ENCODE results near the gene AGAP1.

Gene AGAP1

DNA sequence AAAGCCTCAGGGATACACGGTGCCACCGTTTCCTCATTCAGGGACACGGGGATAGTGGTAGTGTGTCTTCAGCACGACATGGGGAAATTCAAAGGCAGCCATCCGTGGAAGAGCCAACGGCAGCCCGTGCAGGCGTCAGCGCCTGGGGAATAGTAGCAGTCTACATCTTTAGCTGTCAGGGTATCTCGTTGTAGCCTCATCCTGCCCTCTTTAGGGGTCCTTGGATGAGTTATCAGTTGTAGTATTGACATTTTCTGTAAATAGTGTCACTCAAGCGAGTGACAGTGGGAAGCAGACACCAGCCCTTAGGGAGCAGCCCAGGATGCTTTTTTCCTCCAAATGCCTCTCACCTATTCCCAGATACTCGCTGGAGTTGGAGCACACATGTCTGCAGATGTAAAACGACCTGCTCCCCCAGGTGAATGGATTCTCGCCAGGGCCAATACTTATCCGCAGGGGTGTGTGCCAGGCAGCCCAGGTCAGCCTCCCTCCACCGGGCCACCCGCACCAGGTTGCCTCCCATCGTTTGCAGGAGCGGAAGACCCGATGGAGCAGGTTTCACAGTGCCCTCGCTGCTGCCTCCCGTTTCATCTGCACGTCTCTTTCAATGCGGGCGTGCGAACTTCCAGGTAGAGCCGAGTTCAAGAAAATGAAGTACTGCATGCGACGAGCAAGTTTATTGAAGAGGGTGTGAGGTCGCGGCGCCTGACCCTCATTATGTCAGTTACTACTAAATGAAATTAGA lies 41.0 kb downstream of the AGAP1 start:
- DNase-seq = no peak

DNA sequence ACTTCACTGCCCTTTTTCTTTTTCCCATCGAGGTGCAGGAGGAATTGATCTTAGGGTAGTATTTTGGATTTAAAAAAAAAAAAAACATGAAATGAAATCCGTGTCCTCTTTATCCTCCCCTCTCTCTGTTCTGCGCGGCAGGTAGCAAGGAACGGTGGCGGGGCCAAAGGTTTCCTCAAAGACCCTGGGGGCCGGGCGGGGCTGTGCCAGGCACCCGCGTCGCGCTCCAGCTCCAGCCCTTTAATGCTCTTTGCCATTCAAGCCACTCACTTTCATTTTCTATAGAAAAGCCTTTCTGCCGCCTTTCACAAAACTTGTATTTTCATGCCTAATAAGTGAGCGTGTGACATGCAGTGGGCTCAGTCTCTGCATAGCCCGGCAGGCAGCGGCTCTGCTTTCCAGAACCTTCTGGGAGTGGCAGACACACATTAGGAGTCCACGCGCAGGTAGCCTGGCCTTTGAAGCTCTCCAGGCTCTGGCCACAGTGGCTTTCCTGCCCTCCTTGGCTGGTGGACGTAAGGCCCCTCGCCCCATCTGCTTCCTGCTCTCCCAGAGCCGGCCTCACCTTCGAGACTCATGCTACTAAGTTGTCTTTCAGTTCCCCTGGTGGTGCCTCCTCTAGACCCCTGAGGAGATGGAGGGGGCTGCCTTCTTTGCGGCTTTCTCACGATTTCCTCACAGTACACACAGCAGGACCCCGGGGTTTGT lies 41.7 kb downstream of the AGAP1 start:
- no peak for DNase-seq

DNA sequence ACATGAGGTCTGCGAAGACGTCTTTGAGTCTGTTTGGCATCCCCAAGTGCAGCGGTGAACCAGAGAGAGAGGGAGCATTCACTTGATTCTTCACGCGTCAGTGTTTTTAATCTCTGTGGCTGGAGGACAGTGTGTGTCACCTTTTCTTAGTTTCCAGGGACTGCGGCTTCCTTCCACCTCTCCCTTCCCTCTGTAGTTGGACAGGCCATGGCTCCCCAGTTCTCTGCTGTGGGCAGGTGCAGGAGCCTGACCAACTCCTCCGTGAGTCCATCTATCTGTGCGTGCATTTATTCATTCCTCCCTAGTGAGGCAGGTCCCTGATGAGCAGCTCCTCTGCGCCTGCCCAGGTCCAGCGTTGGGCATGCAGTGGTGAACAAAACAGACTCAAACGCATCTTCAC lies 42.9 kb downstream of the AGAP1 start:
- no peak for DNase-seq

DNA sequence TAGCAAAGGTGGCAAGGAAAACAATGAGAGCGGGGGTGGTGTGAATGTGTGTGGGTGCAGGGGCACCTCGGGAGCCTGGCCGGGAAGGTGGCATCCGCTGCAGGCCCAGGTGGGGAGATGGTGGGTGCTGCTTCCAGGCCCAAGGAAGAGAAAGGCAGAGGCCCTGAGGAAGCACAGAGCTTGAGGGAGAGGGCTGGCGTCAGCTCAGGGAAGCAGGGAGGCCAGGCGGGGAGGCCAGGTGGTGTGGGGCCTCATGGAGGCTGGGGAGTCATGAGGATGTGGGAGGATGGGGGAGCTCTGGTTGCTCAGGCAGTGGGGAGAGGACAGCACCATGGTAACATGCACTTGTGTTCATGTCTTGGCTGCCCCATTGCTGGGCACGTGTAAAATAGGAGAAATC lies 43.3 kb downstream of the AGAP1 start:
- no peak for DNase-seq

DNA sequence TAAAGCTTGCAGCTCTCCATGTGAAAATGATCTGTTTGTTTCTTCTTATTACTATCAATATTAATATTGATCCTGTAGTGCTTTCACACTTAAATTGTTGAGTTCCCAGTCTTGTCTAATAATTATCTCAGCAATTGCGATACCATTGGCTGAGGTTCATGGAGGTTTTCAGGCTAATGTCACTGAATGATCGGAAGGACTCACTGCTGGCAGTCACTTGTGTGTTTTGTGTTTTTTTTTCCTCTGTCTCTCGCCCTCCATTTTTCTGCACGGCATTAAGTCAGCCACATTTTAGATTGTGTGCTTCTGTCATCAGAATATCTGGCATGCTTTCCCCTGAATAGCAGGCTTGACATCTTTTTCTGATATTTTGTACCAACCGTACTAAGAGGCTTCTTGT lies 43.7 kb downstream of the AGAP1 start:
- no peak for DNase-seq

DNA sequence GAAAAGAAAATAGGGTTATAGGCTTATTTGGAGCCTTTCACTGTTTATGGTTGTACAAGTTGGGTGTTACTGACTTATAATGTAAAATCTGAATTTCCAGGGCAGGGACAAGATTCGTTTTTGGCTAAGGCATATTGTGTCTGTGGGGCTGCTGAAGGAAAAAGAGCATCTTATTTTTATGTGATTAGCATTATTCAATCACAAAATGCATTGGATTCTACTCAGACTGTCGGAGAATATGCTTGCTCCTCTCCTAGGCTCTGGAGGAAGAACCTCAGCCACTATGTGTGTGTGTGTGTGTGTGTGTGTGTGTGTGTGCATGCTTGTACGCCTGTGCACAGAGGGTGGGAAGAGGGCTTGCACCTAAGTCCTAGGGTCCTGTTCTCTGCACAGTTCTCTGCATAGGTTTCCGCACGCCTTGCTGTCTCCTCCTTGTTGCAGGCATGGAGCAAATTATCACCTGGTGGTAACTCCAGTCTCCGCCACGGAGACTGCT lies 44.3 kb downstream of the AGAP1 start:
- no peak for DNase-seq

DNA sequence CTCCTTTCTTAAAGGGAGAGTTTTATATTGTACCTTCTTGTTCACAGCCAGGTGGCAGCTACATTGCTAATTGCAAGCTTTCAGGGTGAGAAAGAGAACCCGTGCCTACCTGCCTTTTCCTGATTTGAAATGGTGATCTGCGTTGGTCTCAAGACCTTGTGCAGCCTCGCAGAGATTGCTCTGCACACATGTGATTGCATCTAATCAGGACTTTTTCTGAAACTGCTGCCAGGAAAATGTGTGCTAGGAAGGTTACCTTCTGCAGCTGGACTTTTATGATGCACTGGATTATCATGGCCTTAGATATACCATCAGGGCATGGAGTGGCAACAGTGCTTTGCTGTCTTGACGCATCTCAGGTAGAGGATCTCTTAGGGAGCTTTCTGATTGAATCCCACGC lies 45.1 kb downstream of the AGAP1 start:
- DNase-seq = no peak

DNA sequence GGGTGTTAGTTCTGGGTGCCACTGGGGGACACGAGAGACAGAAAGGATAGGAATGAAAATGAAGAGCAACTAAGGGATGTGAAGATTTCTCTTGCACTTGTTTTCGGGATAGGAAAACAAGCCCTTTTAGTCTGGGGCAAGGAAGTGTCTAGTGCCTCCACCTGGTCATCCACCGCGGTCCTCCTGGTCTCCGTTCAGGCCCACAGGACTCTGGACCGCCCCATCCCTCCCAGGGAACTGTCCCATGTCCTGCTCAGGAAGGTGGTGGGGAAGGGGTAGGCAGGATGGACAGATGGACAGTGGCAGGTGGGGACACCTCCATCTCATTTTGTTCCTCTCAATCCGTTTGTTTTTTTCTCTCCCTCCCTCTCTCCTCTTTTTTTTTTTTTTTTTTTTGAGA lies 45.9 kb downstream of the AGAP1 start:
- no peak for DNase-seq

DNA sequence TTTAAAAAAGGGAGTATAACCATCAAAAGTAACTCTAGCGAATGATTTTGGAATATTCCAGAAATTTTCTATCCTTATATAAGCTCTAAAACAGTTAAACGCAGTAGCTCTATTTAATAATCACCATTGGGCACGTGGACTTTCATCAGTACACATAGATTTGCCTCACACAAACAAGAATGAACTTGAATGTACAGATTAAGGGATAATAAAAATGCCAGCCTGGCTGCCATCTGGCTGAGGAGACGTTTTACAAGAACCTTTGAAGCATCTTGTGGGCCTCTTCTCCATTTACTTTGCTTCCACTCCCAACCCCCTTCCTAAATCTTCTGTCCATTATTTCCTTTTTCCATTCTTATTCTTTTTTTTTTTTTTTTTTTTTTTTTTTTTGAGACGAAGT lies 47.2 kb downstream of the AGAP1 start:
- no peak for DNase-seq

DNA sequence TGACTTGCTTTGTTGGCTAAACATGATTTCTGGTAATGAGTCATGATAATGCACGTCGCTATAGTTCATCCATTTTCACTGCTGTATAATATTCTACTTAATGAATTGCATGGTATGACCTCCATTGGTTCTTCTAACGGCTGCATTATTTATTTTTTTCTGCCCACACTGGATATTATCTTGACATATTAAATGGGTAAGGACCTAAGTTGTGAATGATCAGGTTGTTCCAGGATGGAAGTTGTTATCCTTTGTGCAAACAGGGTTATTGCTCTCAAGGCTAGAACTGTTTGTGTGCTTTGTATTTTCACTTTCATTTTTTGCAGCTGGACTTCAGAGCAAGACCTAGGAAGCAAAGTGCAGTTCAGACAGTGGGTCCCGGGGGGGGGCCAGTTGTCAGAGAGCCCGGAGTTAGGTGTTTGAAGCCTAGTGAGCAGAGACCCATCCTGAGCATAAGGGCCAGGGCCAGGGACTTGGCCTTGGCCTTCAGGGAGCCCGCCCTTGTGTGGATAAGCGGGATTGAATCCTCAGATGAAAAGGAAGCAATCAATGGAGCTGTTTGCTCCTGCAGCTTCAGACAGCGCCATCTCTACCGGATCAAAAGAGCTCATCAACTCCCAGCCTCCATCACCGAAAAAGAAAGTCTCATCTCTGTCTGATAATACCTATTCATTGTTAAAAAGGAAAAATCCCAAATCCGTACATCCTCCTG lies 48.2 kb downstream of the AGAP1 start:
- DNase-seq = no peak

DNA sequence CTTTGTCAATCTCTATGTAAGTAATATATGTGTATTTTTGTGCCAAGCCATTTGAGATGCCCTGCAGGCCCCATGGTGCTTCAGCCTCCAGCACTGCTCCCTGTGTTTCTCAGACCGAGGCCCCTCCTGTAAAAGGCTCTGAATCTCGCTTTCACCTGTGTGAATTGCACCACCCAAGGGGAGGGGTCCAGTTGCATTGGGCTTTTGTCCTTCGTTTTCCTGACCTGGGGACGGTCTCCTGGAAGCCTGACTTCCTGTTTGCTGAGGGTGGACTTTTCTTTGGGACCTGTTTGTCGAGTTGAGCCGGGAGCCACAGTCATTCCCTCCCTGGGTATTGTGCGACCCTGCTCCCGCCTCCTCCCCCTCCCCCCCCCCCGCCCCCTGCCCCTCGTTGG lies 48.9 kb downstream of the AGAP1 start:
- no peak for DNase-seq

DNA sequence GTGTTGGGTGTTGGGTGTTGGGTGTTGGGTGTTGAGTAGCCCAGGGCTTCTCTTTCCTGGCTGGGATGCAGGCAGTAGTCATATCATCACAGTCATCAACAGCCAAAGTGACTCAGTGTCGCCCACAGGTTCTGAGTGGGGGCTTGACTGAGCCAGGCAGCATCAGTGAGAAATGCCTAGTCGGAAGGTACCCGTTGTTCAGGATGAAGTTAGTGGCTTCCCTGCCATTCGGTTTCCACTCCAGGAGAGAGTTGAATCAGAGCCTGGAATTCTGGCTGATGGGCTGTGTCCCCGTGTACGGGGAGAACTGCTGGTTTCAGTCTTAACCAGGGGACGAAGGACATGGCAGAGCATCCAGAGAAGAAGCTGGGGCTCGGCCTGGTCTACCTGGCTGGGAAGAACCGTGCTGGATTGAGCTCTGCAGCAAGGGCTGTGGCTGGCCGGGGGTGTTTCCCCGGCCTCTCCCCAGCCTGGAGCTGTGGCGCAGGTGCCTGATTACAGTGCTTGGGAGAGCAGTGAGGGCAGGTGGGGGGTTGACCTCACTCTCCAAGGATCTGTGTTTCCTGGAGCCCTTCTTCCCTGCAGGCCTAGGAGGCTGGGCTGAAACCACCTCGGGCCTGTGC lies 49.4 kb downstream of the AGAP1 start:
- DNase-seq = no peak

DNA sequence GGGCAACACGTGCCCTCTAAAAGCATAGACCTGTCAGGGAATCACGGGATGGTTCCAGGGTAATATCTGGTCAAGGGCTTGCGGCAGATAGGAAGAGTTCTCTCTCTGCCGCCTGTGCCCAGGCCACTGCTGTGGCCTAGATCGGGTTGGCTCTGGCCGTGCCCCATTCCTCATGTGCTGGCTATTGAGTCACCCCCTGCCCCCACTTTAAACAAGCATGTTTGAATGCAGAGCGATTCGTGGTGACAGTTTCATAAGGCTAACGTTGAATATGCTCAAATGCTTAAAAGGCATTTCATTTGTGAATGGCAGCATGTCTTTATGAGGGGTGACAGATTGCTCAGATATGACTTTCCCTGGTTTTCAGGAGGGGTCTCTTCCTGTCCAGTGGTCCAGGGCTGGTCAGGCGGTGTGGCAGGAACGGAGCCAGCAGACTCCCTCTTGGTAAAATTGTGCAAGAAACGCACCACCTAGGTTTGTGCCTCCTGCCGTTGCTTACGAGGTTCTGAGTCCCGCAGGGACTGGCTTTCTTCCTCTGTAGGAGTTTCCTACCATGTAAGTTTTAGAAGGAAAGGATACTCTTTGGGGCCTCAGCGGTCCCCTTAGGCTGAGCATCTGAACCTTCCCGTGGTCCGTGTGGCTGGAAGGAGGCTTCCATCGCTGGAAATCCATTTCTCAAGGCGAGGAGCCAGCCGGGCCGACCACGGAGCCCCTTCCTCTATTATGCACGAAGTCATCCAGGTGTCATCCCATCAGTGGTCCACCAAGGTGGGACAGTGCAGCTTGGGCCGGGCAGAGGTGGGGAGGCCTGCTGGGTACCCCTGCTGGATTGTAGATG lies 50.2 kb downstream of the AGAP1 start:
- DNase-seq = no peak

DNA sequence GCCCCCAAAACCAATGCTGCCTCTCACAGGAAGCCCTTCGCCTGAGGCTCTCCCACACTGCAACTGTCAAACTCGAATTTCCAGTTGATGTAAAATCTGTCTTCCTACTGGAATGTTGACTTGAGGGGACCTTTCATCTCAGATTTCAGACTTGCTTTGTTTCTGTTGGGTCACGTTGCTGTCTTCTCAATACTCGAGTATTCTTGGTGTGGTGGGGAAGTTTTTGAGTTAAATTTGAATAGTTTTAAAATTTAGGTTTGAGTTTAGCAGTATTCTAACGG lies 50.8 kb downstream of the AGAP1 start:
- DNase-seq = no peak

DNA sequence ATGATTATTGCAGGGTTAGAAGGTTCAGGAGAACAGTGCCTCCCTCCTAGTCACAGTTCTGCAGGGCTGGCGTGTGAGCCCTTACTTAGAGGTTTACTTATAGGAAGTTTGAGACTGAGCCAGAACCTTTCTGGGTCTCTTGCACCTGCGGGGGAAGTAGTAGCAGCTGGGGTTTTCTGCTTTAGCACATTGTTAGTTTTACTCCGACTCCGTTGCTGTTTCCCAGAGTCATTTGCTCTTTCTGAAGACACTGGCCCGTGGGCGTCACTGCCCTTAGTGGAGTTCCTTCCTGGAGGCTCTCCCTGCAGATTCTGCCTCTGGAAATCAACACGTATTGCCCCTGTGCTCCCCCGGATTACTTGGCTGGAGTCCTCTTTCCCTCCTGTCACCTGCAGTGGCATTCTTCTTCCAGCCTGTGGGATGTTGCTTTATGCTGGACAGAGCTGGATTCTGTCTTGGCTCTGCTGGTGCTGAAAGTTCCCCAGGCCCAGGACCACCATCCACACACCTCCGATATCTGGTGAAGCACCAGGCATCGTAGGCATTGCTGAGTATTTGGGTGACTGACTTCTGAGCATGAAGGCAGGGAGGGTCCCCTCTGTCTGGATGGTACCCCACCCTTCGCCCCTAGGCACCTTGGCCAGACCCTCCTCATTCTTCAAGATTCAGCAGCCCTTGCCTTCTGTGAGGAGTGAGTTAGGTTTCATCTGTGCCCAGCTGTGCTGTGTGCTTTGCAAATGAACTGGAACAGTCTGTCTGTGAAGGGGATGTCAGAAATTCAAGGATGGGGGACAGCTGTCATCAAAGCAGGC lies 51.7 kb downstream of the AGAP1 start:
- DNase-seq = no peak

DNA sequence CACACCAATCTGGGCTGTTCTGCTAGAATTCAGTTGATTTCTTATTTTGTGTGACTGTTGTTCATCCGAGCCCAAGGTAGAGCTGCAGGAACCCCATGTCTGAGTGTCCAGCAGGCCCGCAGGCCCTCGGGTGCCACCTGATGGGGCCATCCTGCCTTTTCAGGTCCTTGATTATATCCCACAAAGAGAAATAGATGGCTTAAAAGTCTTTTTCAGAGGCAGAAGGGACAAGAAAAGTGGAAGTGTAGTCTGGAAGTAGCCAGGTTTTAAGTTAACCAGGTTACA lies 52.2 kb downstream of the AGAP1 start:
- DNase-seq = no peak

DNA sequence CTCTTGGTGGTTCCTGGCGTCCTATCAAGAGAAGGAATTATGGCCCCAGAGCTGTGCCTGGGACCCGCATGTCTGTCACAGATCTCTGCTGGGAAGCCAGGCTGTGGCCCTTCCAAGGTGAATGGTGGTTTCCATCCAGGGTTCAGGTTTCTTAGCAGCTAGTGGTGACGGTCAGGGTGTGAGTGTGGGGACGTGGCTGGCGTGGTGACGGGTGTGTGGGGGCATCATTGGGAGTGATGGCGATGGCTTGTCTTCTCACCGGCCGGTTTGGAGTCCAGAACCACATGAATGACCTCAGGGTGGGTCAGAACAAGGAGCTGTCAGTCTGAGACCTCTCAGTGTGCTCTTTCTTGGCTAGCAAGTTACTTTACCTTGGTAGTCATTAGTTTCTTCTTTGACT lies 52.6 kb downstream of the AGAP1 start:
- no peak for DNase-seq

DNA sequence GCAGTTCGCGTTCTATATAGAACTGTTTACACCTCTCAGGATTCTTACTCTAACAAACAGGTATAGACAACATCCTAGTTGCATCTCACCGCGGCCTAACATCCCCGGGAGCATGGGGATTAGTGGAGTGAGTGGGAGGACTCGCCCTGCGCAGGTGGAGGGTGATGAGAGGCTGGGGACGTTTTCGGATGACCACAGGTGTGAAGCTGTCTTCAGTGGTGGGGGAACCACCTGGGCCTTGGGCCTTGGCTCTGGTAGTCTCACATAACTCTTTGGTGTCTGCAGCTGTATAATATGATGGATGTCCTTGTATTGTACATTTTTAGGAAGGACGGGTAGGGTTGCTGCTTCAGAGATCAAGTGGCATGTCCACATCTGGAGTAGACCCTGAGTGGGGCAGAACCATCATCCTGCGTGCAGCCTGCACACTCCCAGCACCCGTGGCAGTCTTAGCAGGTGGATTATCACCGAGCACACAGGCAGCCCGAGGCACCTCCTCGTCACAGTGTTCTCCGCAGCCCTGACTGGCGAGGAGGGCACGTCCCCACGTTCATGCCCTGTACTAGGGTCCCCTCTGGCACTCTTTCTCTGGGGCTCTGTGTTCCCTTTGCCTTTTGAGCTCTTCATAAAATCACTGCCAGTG lies 56.0 kb downstream of the AGAP1 start:
- DNase-seq = no peak

DNA sequence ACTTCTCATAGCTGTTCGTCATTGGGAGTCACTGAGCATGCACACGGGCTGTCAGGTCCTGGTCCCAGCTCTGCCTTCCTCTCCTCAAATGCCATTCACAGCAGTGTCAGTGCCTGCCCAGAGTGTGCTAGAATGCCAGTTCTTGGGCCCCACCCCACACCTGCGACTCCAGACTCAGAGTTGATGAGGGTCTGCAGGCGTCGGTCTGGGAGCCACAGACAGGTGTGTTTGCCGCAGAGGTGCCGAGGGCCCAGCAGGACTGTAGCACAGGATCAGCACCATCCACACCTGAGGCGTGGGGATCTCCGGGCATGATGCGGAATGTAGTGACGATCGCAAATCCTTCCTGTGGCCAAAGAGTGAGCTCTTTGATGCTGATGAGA lies 56.5 kb downstream of the AGAP1 start:
- no peak for DNase-seq

DNA sequence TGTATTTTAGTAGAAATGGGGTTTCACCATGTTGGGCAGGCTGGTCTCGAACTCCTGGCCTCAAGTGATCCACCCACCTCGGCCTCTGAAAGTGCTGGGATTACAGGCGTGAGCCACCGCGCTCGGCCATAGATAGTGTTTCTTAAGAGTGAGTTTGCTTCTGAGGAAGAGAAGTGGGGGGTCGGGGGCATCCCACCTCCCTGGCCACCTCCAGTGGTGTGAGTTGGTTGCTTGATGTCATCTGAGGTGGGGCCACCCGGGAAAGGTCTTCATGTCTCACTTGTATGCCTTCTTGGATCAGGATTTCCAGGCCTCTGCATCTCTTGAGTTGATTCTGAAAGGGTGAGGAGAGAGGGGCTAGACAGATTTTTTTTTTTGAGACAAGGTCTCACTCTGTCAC lies 57.1 kb downstream of the AGAP1 start:
- no peak for DNase-seq

DNA sequence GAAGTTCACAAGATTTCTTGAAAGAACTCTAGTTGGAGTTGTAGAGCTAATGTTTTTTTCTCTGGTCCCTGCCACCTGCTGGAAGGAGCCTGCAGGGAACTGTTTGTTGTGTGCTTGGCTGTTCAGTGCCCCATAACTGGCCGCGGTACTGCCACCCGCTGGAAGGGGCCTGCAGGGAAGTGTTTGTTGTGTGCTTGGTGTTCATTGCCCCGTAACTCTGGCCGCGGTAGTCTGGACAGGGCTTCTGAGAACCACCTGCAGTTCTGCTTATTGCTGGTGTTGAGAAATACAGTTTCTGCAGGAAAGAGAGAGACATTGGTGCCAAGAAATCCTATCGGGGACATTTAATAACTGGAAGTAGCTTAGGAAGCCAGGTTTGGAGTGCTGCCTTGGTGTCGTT lies 58.1 kb downstream of the AGAP1 start:
- DNase-seq = no peak

DNA sequence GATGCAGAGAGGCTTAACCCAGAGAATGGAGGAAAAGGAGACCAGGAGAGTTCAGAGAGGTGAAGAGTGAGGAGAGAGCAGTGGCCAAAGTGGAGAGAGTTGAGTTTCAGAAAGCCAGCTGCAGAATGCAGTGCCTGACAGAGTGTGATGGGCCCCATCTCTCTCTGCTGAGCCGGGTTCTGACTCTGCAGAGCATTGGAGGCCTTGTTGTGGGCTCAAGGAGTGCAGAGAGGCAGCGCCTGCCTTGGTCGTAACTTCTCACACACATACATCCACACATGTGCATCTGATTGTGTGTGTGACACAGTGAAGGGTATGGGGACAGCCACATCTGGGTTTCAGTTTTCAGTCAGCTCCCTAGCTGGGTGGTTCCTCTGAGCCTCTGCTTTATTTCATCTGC lies 58.8 kb downstream of the AGAP1 start:
- DNase-seq = no peak
